ENCODE measurements around the gene ZNF398. TPM values are rescaled to one million over a fixed set of nuclear protein-coding genes. Genes with fewer than 3 reads are reported as not detected.

The ZNF398 gene
- total and polyA plus RNA-seq, 9 of the 15 experiments (the other 6 are each of a cell fraction or from before 2014, with no cell fraction given): 4.0 to 18.6 (median 10.4) TPM

DNA sequence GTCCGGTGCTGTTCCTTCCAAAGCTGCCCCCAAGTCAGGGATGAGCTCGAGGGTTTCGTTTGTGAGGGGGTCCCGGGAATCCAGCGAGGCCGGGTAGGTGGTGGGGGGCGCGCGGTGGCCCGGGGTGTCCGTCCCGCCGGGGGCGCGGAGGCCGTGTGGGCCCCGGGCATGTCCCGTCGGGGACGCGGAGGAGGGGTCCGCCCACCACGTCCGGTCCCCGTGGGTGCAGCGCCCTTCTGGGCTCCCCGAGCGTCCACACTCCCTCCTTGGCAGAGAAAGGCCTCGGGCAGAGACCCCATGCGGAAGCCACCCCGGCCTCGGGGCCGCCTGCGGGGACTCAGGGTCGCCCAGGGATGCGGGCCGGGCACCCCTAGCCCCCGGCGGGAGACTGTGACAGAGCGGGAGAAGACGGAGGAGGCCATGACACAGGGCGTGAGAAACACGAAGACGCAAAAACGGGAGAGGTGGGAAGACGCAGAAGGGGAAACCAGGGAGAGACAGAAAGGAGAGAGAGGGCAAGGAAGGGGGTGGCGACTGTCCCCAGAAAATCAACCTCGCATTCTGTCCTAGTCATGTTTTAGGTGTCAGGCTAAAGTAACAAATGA is 20.5 kb upstream of the ZNF398 start (continued):
- TF ChIP-seq, protein P1, sequence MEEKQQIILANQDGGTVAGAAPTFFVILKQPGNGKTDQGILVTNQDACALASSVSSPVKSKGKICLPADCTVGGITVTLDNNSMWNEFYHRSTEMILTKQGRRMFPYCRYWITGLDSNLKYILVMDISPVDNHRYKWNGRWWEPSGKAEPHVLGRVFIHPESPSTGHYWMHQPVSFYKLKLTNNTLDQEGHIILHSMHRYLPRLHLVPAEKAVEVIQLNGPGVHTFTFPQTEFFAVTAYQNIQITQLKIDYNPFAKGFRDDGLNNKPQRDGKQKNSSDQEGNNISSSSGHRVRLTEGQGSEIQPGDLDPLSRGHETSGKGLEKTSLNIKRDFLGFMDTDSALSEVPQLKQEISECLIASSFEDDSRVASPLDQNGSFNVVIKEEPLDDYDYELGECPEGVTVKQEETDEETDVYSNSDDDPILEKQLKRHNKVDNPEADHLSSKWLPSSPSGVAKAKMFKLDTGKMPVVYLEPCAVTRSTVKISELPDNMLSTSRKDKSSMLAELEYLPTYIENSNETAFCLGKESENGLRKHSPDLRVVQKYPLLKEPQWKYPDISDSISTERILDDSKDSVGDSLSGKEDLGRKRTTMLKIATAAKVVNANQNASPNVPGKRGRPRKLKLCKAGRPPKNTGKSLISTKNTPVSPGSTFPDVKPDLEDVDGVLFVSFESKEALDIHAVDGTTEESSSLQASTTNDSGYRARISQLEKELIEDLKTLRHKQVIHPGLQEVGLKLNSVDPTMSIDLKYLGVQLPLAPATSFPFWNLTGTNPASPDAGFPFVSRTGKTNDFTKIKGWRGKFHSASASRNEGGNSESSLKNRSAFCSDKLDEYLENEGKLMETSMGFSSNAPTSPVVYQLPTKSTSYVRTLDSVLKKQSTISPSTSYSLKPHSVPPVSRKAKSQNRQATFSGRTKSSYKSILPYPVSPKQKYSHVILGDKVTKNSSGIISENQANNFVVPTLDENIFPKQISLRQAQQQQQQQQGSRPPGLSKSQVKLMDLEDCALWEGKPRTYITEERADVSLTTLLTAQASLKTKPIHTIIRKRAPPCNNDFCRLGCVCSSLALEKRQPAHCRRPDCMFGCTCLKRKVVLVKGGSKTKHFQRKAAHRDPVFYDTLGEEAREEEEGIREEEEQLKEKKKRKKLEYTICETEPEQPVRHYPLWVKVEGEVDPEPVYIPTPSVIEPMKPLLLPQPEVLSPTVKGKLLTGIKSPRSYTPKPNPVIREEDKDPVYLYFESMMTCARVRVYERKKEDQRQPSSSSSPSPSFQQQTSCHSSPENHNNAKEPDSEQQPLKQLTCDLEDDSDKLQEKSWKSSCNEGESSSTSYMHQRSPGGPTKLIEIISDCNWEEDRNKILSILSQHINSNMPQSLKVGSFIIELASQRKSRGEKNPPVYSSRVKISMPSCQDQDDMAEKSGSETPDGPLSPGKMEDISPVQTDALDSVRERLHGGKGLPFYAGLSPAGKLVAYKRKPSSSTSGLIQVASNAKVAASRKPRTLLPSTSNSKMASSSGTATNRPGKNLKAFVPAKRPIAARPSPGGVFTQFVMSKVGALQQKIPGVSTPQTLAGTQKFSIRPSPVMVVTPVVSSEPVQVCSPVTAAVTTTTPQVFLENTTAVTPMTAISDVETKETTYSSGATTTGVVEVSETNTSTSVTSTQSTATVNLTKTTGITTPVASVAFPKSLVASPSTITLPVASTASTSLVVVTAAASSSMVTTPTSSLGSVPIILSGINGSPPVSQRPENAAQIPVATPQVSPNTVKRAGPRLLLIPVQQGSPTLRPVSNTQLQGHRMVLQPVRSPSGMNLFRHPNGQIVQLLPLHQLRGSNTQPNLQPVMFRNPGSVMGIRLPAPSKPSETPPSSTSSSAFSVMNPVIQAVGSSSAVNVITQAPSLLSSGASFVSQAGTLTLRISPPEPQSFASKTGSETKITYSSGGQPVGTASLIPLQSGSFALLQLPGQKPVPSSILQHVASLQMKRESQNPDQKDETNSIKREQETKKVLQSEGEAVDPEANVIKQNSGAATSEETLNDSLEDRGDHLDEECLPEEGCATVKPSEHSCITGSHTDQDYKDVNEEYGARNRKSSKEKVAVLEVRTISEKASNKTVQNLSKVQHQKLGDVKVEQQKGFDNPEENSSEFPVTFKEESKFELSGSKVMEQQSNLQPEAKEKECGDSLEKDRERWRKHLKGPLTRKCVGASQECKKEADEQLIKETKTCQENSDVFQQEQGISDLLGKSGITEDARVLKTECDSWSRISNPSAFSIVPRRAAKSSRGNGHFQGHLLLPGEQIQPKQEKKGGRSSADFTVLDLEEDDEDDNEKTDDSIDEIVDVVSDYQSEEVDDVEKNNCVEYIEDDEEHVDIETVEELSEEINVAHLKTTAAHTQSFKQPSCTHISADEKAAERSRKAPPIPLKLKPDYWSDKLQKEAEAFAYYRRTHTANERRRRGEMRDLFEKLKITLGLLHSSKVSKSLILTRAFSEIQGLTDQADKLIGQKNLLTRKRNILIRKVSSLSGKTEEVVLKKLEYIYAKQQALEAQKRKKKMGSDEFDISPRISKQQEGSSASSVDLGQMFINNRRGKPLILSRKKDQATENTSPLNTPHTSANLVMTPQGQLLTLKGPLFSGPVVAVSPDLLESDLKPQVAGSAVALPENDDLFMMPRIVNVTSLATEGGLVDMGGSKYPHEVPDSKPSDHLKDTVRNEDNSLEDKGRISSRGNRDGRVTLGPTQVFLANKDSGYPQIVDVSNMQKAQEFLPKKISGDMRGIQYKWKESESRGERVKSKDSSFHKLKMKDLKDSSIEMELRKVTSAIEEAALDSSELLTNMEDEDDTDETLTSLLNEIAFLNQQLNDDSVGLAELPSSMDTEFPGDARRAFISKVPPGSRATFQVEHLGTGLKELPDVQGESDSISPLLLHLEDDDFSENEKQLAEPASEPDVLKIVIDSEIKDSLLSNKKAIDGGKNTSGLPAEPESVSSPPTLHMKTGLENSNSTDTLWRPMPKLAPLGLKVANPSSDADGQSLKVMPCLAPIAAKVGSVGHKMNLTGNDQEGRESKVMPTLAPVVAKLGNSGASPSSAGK (IDR thresholded peaks at IDR 0.05): peak; percentile 93
- TF ChIP-seq, protein P2, sequence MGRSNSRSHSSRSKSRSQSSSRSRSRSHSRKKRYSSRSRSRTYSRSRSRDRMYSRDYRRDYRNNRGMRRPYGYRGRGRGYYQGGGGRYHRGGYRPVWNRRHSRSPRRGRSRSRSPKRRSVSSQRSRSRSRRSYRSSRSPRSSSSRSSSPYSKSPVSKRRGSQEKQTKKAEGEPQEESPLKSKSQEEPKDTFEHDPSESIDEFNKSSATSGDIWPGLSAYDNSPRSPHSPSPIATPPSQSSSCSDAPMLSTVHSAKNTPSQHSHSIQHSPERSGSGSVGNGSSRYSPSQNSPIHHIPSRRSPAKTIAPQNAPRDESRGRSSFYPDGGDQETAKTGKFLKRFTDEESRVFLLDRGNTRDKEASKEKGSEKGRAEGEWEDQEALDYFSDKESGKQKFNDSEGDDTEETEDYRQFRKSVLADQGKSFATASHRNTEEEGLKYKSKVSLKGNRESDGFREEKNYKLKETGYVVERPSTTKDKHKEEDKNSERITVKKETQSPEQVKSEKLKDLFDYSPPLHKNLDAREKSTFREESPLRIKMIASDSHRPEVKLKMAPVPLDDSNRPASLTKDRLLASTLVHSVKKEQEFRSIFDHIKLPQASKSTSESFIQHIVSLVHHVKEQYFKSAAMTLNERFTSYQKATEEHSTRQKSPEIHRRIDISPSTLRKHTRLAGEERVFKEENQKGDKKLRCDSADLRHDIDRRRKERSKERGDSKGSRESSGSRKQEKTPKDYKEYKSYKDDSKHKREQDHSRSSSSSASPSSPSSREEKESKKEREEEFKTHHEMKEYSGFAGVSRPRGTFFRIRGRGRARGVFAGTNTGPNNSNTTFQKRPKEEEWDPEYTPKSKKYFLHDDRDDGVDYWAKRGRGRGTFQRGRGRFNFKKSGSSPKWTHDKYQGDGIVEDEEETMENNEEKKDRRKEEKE (IDR thresholded peaks at IDR 0.05; ENCODE audit: borderline replicate concordance in 1 of 2, control insufficient read depth in 1 of 2, low read depth in 2 of 2, low read length in 1 of 2): peak in 1 of 2 experiments; percentile 60; a peak in 2 of 4 replicates
- no peak; the same call in 1 of the 2 replicates for TF ChIP-seq RBFOX2 (IDR thresholded peaks at IDR 0.05; ENCODE audit: low read depth, low read length)
- TF ChIP-seq SIN3A (IDR thresholded peaks at IDR 0.05; ENCODE audit: borderline replicate concordance in 2 of 2, control insufficient read depth in 1 of 2, low read depth in 2 of 2, low read length in 2 of 2): 0 out of 4 replicates have a peak, but pooled peaks of 1 of the 2 experiments have one; percentile 71
- 0 out of 2 replicates have a peak, but pooled peaks have one; percentile 21 for TF ChIP-seq MECOM (CRISPR knock-in tag; IDR thresholded peaks at IDR 0.05)
- TF ChIP-seq, protein P3, sequence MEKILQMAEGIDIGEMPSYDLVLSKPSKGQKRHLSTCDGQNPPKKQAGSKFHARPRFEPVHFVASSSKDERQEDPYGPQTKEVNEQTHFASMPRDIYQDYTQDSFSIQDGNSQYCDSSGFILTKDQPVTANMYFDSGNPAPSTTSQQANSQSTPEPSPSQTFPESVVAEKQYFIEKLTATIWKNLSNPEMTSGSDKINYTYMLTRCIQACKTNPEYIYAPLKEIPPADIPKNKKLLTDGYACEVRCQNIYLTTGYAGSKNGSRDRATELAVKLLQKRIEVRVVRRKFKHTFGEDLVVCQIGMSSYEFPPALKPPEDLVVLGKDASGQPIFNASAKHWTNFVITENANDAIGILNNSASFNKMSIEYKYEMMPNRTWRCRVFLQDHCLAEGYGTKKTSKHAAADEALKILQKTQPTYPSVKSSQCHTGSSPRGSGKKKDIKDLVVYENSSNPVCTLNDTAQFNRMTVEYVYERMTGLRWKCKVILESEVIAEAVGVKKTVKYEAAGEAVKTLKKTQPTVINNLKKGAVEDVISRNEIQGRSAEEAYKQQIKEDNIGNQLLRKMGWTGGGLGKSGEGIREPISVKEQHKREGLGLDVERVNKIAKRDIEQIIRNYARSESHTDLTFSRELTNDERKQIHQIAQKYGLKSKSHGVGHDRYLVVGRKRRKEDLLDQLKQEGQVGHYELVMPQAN (IDR thresholded peaks at IDR 0.05; ENCODE audit: borderline replicate concordance): peak; percentile 21; the same call in 1 of the 2 replicates
- TF ChIP-seq, protein P4, sequence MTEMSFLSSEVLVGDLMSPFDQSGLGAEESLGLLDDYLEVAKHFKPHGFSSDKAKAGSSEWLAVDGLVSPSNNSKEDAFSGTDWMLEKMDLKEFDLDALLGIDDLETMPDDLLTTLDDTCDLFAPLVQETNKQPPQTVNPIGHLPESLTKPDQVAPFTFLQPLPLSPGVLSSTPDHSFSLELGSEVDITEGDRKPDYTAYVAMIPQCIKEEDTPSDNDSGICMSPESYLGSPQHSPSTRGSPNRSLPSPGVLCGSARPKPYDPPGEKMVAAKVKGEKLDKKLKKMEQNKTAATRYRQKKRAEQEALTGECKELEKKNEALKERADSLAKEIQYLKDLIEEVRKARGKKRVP (CRISPR knock-in tag; IDR thresholded peaks at IDR 0.05): no peak
- TF ChIP-seq KHSRP (IDR thresholded peaks at IDR 0.05): 0 out of 2 replicates have a peak, but pooled peaks have one; percentile 33

All from K562 (cell line).